AG08396 (cell line): ENCODE results near the gene ITM2B.
"Not testable (repeated sequence)": the region's sequence is repeated elsewhere in the genome, so short reads cannot be mapped to it uniquely, and the experiment has no call there.

ENCODE experiments used
- DNase-seq: peaks from one replicate; pipeline ENCODE4 v3.0.0; 2012; ENCODE audit warnings: low spot score, mixed read lengths

Gene ITM2B

GRCh38 chr13:48224701-48225100 is 8.3 kb upstream of the ITM2B start:
- no peak for DNase-seq

- no peak for DNase-seq
These were observed 2.5 kb upstream of the ITM2B start for GRCh38 chr13:48230541-48230940.

GRCh38 chr13:48231080-48231479 is 1.9 kb upstream of the ITM2B start:
- DNase-seq: no peak

- DNase-seq: no peak
These were observed 1.1 kb upstream of the ITM2B start for GRCh38 chr13:48231933-48232332.

- no peak for DNase-seq
These were observed 473 bp upstream of the ITM2B start for GRCh38 chr13:48232420-48233045.

- no peak for DNase-seq
These were observed 983 bp downstream of the ITM2B start for GRCh38 chr13:48233889-48234488.

- no peak for DNase-seq
These were observed 1.7 kb downstream of the ITM2B start for GRCh38 chr13:48234566-48235340.

GRCh38 chr13:48235341-48236135 is 2.5 kb downstream of the ITM2B start:
- no peak for DNase-seq

GRCh38 chr13:48236528-48237353 is 3.7 kb downstream of the ITM2B start:
- no peak for DNase-seq

- not testable (repeated sequence) for DNase-seq
These were observed 6.4 kb downstream of the ITM2B start for GRCh38 chr13:48239369-48239768.

GRCh38 chr13:48241651-48242050 is 8.6 kb downstream of the ITM2B start:
- no peak for DNase-seq

- no peak for DNase-seq
These were observed 9.7 kb downstream of the ITM2B start for GRCh38 chr13:48242677-48243076.

- no peak for DNase-seq
These were observed 11.2 kb downstream of the ITM2B start for GRCh38 chr13:48244159-48244558.

GRCh38 chr13:48246102-48246501 is 13.1 kb downstream of the ITM2B start:
- DNase-seq: no peak

- no peak for DNase-seq
These were observed 16.0 kb downstream of the ITM2B start for GRCh38 chr13:48249018-48249417.

GRCh38 chr13:48251611-48252081 is 18.6 kb downstream of the ITM2B start:
- DNase-seq: no peak

- no peak for DNase-seq
These were observed 19.2 kb downstream of the ITM2B start for GRCh38 chr13:48252176-48252575.

- DNase-seq: no peak
These were observed 20.8 kb downstream of the ITM2B start for GRCh38 chr13:48253849-48254248.

GRCh38 chr13:48255090-48255489 is 22.1 kb downstream of the ITM2B start:
- DNase-seq: no peak

- DNase-seq: no peak
These were observed 22.9 kb downstream of the ITM2B start for GRCh38 chr13:48255954-48256353.

- no peak for DNase-seq
These were observed 25.0 kb downstream of the ITM2B start for GRCh38 chr13:48258002-48258401.
